ENCODE measurements around the gene ATP5ME.
"Not testable (repeated sequence)": the region's sequence is repeated elsewhere in the genome, so short reads cannot be mapped to it uniquely, and the experiment has no call there.

Gene ATP5ME

DNA sequence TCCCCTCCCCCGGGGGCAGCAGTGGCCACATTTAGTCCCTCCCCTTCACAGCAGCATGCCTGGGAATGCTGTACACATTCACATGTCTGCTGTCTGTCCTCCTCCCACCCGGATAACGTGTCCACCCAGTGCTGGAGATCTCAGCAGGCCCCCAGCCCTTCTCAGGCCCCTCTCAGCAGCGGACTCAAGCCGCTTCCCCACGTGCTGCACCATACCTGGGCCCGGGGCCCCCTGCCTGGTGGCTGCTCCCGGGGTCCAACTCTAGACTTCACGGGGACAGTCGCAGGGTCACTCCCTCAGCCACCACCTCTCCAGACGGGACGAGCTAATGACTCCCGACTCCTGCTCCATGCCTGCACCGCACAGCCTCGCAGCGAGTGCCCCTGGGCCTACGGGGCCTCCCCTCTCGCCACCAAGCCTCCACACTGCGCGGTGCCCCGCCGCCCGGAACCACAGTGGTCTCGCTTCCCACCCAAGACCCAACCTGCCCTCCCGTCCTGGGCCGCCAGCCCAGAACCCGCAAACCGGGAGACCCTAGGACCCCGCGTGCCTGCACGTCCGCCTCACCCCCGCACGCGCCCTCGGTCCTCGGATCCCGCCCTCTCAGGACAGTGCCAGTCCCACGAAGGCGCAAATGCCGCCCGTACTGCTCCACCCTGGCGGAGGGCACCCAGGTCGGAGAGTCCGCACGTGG is 30.3 kb upstream of the ATP5ME start:
- DNase-seq = no peak

DNA sequence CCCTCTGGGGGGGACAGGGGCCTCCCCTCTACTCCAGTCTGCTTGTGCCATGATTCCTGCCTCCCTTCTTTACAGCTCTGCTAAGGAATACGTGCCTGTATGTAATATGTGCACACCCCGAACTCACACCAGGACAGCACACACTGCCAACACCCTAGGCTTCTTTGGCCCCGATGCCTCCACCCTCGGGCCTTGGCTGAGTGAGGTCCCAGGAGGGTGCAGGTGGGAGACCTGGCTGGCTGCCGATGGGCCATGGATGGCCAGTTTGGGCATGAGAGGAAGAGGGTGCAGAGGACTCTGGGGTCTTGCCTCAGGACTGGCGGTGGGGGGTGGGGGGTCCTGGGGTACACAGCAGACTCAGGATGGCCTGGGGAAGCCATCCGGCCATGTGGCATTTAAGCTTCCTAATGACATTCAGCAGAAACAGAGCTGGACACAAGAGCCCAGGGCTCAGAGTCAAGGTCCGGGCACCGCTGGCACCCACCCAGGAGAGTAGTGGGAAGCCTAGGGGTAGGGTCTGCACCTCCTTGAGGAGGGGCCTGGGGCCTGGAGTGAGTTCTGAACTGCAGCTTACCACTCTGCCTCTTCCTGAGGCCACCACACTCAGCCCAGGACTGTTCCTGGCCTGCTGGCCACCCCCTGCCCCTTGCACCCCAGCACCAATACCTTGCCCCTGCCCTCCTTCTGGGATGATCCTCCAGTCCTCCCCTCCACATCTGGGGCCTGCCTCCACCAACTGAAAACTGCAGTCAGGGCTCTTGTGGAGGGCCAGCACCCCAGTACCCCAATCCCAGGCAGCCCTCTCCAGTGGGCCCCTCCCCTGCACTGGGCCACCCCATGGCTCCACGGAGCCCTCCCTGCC is 29.5 kb upstream of the ATP5ME start:
- no peak for DNase-seq

DNA sequence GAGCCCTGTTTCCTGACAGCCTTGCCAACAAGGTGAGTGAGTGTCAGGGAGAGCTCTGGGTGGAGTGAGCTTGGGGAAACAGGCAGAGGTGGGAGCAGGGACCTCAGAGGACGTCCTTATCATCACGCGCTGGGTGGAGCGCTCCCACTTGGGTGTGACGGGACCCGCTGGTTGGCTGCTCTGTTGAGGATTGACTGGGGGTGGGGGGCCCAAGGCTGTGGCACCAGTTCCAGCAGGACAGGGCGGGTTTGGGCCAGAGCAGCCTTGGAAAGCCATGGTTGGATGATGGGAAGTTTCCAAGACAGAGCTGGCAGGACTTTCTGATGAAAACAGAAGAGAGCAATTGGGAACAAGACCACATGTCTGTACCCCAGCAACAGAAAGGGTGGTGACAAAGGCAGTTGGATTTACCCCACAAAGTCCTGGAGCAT is 28.6 kb upstream of the ATP5ME start:
- no peak for DNase-seq

GRCh38 chr4:700587-701264 is 26.6 kb upstream of the ATP5ME start:
- no peak for DNase-seq

DNA sequence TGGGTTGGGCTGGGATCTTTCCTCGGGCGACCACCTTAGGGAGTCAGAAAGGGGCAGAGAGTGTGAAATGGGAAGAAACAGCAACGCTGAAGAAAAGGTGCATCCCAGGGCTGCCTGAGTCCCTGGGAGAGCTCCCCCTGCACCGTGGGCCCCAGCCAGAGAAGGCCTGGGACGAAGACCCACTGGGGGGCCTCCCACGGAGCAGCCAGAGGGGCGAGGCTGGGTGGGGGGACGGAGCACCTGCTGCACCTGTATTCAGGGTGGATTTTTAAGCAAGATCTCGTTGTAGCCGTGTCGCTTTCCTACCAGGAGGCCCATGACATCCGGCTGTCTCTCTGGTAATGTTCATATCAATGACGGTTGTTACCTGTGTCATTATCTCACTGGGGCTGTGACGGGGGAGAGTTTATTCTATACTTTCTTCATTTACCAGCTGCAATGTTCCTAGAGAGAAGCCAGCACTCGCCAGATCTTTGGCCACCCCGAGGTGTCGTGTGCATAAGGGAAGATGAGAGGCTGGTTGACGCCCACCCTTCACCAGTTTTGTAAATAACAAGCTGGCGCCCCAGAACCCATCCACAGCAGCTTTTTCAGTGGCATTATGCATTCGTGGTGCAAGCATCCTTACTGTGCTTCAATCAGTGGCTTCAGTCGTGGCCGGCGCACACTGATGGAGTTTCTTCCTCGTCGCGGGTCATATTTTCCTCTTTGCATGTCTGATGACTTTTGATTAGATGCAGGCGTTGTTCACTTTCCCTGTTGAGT is 25.9 kb upstream of the ATP5ME start:
- no peak for DNase-seq

DNA sequence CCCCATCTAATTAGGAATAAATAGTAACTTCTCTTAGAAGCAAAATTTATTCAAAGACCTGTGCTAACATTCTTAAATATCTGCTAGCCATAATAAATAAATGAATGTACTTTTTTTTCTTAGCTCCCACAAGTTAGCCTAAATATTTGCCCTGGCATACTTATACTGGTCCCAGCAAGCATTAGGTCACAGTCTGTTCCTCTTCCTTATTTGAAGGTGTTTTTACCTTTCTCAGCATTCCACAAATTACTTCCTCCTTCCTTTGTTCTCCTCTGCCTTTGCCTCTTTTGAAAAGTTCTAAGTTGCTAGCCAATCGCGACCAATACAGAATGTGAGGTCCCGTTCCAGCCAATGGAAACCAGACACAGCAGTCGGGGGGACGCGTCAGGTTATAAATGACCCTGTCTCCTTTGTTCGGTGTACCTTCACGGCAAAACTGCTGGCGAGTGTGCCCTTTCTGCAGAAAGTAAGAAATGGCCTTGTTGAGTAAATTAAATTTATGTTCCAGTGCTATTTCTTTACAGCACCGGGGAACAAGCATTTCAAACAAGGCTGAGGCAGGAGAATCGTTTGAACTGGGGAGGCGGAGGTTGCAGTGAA is 20.4 kb upstream of the ATP5ME start:
- DNase-seq = not testable (repeated sequence)

DNA sequence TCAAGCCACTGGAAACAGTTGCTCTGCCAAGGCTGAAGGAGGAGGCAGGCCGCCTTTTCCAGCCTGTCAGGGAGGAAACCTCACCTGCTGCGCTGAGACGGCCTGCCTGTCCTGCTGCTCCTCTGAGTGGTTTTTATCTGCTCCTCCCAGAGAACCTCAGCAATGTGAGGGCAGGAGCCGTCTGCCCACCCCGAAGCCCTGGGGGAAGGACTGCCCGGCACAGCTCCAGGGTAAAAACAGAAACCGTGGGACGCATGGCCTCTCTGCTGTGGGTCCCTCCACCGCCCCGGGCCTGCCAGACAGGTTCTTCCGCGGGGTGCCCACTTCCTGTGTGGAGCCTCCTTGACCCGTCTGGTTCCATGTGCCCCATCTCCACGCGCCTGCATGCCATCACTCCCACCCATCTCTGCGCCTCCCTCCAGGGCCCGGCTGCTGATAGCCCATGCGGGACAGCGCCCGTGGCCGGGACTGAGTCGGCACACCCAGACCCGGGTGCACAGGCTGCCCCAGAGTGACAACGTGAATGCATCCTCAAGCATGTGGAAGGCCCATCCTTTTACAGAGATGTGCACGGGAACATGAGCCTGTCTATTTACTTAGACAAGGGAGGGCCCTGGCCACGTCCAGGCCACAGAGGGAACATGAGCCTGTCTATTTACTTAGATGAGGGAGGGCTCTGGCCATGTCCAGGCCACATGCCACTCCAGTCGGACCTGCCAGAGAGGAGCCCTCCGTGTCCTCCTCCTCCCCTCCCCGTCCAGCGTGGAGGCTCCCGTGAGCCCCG is 18.9 kb upstream of the ATP5ME start:
- no peak for DNase-seq

DNA sequence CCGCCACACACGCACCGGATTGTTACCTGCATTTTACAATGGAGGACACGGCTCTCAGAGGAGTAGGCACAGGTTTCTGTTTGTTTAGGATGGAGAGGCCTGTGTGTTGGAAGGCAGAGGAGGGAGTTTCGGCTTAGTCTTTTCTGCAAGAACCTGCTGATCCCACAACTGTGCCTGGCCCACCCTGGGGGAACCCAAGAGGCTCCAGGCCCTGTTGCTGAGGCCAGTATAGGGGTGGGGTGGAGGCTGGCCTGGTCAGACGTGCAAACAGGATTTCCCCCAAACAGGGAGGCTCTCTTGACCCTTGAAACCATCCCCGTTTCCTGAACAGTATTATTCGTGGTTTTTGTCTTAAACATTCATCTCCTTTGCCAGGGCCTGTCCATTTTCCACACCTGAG is 15.6 kb upstream of the ATP5ME start:
- no peak for DNase-seq

GRCh38 chr4:688854-689681 is 15.0 kb upstream of the ATP5ME start, which contains the start of gene SLC49A3:
SLC49A3 (minus strand) TSS chr4:689151; CDS start chr4:689127, 24 bp downstream.
- DNase-seq = no peak

- DNase-seq = no peak
Measured at GRCh38 chr4:687971-688853, 14.1 kb upstream of the ATP5ME start.

DNA sequence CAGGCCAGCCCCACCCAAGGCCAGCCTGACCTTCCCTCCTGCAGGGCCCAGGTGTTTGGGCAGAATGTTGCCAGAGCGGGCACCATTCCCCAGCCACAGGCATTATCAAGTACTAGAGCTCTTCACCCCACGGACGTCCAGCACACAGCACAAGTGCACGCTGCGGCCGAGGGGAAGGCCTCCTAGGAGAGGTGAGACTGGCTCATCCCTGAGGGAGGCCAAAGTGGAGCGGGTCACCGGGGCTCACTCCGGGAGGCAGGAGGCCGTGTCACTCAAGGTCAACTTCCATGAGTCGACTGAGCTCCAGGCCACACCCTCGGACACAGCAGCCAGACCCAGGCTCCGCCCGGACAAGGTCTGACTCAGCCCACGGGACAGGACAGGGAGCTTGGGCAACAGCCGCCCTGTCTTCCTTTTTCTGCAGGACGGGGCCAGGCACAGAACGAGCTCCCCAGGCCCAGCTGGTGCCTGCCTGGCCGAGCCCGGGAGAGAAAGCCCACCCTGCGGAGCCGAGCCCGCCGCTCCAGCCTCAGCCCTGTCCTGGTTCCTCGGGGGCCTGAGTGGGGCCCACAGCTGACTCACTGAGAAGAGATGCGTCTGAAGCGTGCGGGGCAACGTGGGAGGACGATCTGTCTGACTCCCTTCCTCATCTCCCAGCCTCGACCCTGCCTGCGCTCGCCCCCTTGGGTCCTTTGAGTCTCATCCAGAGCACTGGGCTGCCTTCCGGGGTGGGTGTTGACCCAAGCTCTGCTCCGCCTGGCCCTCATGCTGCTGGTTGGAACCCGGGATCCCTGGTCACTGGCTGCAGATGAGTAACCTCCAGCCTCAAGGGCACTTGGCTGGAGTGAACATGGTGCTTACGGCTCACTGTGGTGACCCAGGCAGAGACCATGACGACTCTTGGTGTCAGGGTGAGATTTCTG is 13.2 kb upstream of the ATP5ME start:
- no peak for DNase-seq

- DNase-seq = no peak
Measured at GRCh38 chr4:686413-687040, 12.5 kb upstream of the ATP5ME start.

- DNase-seq = no peak
Measured at GRCh38 chr4:685679-686412, 11.8 kb upstream of the ATP5ME start.

GRCh38 chr4:684623-685327 is 10.7 kb upstream of the ATP5ME start:
- no peak for DNase-seq

- no peak for DNase-seq
Measured at GRCh38 chr4:683982-684622, 10.0 kb upstream of the ATP5ME start.
